Stimulated activated CD4-positive, alpha-beta T cell treated with anti-CD3 and anti-CD28 coated beads, Interleukin-2, amount 100 ng/mL, for 24 hours (primary cell): Measurements from ENCODE around the gene ALKBH7.
"Not testable (repeated sequence)": the region's sequence is repeated elsewhere in the genome, so short reads cannot be mapped to it uniquely, and the experiment has no call there.

Source experiments
- DNase-seq, 2 donors: peaks; one replicate each; pipeline ENCODE4 v3.0.0-alpha.2; 2020

ALKBH7 gene, protein sequence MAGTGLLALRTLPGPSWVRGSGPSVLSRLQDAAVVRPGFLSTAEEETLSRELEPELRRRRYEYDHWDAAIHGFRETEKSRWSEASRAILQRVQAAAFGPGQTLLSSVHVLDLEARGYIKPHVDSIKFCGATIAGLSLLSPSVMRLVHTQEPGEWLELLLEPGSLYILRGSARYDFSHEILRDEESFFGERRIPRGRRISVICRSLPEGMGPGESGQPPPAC

GRCh38 chr19:6372594-6373095, at the start of gene ALKBH7:
Gene ALKBH7 (plus strand): TSS chr19:6372794. CDS start chr19:6372821, 27 bp downstream.
- peak; percentile 93 to 96 for DNase-seq

DNA sequence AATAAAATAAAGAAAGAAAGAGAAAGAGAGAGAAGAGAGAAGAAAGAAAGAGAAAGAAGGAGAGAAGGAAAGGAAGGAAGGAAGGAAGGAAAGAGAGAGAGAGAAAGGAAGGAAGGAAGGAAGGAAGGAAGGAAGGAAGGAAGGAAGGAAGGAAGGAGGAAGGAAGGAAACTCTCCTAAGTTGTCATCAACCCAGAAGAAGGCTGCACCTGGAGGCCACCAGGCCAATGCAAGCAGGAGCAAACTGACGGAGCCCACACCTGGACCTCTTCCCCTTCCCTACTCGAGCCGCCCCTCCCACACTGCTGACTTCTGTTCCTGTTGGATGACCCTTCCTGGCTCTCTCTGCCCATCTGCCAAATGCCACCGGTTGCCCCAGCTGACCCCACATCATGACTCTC, 47.8 kb upstream of the ALKBH7 start:
- DNase-seq, result no peak

DNA sequence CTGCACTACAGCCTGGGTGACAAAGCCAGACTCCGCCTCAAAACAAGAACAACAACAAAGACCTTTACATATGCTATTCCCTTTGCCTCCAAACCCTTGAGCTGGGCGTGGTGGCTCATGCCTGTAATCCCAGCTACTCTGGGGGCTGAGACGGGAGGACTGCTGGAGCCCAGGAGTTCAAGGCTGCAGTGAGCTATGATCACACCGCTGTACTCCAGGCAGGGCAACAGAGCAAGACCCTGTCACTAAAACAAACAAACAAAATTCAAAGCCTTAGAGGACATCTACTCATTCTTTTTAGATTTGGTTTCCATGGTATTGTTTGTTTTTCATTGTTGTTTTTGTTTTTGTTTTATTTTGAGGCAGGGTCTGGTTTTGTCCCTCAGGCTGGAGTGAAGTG, 47.0 kb upstream of the ALKBH7 start:
- DNase-seq, result no peak

DNA sequence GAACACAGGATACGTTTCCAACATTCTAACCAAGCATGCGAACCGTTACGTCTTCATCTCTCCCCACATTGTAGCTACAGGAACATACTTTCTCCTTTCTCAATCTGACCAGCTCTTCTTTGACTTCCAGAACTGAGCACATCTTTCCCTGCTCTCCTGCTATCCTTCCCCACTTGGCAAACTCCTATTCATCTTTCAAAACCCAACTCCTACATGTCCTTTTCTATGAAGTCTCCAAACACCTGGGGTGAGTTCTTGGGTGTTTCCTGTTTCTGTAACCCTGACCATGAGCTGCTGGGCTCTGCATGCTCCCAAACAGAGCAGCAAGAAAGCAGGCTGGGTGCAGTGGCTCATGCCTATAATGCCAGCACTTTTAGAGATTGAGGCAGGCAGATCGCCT, 45.8 kb upstream of the ALKBH7 start:
- no peak for DNase-seq

- DNase-seq, result no peak
Observed at GRCh38 chr19:6333439-6333838, 39.2 kb upstream of the ALKBH7 start, which contains the start of gene ACER1. Gene ACER1 (minus strand): TSS chr19:6333612. CDS start chr19:6333551, 61 bp downstream.

DNA sequence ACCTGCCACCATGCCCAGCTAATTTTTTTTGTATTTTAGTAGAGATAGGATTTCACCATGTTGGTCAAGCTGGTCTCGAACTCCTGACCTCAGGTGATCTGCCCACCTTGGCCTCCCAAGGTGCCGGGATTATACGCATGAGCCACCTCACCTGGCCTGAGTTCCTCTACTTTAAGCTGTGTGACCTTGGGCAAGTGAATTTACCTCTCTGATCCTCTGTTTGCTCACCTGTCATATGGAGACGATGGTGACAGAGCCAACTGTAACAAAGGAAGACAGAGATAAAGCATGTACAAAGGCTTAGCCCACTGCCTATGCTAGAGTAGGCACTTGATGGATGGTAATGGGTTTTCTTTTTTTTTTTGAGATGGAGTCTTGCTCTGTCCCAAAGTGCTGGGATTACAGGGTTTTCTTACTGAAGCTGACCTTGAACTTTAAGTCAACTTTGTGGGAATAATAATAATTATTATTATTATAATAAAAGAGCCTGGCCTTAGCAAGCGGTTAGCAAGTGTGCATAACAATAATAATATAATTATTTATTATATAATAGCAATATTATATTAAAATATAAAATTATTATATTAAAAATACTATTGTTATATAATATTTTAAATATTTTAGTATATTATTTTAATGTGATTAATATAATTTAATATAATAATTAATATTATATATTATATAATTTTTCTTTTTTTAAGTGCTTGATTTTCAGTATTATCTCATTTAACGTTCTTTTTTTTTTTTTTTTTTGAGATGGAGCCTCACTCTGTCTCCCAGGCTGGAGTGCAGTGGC, 37.9 kb upstream of the ALKBH7 start:
- no peak for DNase-seq

- DNase-seq, result no peak
Observed at GRCh38 chr19:6340493-6341201, 31.9 kb upstream of the ALKBH7 start.

DNA sequence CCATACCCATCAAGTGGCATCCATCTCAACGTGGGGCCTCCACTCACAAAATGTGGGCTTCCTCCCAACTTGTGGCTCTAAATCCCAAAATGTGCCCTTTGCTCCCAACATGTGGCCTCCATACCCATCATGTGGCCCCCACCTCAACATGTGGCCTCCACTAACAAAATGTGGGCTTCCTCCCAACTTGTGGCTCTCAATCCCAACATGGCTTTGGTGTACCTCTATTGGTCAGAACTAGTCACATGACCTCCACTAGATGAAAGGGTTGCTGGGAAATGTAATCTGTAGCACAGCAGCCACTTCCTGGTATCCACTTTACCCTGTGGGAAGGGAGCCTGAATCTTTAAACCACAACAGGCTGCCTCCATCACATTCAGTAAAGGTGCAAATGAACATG, 29.1 kb upstream of the ALKBH7 start:
- no peak for DNase-seq

DNA sequence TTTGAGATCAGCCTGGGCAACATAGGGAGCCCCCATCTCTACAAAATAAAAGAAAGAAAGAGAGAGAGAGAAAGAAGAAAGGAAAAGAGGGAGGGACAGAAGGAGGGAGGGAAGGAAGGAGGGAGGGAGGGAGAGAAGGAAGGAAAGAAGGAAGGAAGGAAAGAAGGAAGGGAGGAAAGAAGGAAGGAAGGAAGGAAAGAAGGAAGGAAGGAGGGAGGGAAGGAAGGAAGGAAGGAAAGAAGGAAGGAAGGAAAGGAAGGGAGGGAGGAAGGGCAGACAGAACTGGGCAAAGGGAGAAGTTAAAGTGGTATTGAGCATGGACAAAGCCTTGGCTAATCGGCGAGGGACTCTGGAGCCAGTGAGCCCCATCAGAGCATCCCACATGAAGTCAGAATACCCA, 23.3 kb upstream of the ALKBH7 start:
- DNase-seq, result not testable (repeated sequence)

DNA sequence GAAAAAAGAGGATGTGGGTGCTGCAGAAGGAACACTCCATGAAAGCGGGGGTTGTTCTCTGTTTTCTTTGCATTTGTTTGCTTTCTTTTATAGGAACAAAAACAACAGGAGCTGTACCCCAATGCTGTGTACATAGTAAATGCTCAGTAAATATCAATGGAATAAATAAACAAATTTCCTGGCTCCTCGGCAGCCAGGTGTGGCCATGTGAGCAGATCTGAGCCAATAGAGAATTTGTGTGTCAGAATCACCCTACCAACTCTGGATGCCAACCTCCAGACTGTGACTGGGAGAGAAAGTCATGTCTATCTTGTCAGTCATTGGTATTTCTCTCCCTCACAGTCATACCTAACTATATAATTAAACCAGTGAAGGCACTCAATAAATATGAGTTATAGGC, 21.9 kb upstream of the ALKBH7 start:
- DNase-seq, result no peak

DNA sequence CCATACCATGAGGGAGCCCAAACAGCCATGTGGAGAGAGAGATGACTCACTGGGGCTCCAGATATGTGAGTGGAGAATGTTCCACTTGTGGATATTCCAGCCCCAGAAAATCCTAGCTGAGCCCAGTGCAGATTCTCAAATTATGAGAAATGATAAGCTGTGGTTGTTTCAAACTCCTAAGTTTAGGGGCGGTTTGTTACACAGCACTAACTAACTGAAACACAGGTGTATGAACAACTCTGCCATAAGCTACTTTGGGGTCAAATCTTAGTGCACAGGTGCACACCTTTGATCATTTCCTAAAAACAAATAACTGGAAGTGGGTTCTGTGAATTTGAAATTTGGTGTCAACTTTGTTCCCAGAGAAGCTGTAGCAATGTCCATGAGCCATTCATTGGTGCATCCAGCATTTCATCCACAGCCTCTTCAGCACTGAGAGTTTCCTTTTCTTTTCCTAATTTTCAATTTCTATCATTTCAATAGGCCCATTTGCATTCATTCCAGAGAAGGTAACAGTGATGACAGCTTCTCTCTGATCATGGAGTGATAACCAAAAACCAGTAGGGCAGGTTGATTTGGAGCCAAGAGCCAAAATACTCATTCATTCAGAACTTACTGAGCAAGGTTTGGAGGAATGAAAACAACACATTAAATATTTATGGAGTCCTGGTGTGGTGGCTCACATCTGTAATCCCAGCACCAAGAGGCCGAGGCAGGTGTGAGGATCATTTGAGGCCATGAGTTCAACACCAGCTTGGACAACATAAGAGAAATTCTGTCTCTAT, 20.0 kb upstream of the ALKBH7 start:
- no peak for DNase-seq

GRCh38 chr19:6354098-6354674, 18.4 kb upstream of the ALKBH7 start:
- DNase-seq, result no peak

DNA sequence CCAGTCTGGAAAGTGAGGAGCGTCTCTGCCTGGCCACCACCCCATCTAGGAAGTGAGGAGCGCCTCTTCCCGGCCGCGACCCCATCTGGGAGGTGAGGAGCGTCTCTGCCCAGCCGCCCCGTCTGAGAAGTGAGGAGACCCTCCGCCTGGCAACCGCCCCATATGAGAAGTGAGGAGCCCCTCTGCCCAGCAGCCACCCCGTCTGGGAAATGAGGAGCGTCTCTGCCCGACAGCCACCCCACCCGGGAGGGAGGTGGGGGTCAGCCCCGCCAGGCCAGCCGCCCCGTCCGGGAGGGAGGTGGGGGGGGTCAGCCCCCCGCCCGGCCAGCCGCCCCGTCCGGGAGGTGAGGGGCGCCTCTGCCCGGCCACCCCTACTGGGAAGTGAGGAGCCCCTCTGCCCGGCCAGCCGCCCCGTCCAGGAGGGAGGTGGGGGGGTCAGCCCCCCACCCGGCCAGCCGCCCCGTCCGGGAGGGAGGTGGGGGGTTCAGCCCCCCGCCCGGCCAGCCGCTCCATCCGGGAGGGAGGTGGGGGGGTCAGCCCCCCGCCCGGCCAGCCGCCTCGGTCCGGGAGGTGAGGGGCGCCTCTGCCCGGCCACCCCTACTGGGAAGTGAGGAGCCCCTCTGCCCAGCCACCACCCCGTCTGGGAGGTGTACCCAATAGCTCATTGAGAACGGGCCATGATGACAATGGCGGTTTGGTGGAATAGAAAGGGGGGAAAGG, 17.1 kb upstream of the ALKBH7 start:
- DNase-seq, result not testable (repeated sequence)

GRCh38 chr19:6357174-6357573, 15.4 kb upstream of the ALKBH7 start:
- no peak for DNase-seq

GRCh38 chr19:6358003-6358402, 14.6 kb upstream of the ALKBH7 start:
- DNase-seq, result no peak

DNA sequence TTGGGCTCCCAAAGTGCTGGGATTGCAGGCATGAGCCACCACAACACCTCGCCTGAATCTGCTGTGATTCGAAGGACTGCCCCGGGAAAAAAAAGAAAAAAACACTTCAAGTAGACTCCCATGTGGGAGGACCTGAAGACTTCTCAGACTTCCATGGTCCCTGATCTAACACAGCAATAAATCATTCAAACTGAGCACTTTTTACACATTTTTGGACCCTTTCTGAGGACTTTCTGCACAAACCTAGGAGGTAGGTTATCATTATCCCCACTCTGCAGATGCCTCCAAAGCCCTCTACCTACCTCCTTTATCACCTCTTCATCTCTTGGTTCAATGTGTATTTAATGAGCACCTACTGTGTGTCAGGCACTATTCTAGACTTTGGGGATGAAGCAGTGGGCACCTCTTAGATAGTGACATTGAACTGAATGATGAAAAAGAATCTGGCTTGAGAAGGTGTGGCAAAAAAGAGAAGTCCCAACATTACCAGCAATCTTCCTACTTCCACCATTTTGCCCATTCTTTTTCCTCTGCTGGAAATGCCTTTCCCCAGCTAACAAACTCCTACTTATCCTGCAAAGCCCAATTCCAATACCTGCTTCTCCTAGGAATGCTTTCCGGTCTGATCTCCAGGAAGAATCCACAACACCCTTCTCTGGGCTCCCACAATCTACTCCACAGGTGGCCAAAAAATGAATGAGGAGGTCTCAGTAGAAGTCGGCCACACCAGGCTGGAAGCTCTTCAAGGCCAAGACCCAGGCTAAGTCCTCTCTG, 12.8 kb upstream of the ALKBH7 start:
- no peak for DNase-seq

DNA sequence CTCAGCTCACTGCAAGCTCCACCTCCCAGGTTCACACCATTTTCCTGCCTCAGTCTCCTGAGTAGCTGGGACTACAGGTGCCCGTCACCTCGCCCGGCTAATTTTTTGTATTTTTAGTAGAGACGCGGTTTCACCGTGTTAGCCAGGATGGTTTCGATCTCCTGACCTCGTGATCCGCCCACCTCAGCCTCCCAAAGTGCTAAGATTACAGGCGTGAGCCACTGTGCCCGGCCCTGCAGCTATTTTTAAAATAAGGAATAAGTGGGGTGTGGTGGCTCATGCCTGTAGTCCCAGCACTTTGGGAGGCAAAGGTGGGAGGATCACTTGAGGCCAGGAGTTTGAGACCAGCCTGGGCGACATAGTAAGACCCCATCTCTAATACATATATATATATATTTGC, 12.1 kb upstream of the ALKBH7 start:
- not testable (repeated sequence) for DNase-seq

GRCh38 chr19:6360857-6361216, 11.8 kb upstream of the ALKBH7 start:
- DNase-seq, result not testable (repeated sequence)

DNA sequence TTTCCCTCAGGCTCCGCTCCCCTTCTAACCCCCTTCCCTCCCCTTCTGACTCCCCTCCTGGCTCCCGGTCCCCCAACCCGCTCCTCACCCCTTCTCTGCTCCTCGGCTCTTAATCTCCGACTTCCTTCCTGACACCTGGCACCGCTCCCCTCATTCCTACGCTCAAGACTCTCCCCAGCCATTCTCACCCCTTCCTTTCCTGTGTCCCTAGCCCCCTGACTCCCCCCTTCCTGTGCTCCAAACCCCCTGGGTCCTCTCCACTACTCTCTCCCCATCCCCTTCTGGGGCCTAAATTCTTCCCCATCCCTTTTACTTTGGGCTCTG, 10.6 kb upstream of the ALKBH7 start:
- no peak for DNase-seq

GRCh38 chr19:6362351-6362801, 10.2 kb upstream of the ALKBH7 start:
- DNase-seq, result peak; percentile 26 to 37

DNA sequence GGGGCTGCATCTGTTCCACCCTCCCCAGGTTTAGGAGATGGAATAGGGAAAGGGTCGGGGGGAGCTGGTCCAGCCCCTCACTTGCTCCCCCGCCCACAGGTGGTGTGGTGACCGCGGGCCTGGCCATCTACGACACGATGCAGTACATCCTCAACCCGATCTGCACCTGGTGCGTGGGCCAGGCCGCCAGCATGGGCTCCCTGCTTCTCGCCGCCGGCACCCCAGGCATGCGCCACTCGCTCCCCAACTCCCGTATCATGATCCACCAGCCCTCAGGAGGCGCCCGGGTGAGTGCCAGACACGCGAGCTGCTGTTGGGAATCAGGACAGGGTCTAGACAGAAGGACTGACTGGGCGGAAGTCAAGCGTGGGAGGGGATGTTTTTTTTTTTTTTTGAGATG, 8.2 kb upstream of the ALKBH7 start:
- no peak for DNase-seq
